ENCODE data around the gene UBXN6. TPM values are rescaled to one million over a fixed set of nuclear protein-coding genes. Genes with fewer than 3 reads are reported as not detected.

UBXN6 gene
- total RNA-seq, 1 donor from 2014 or later = 49.5 TPM

DNA sequence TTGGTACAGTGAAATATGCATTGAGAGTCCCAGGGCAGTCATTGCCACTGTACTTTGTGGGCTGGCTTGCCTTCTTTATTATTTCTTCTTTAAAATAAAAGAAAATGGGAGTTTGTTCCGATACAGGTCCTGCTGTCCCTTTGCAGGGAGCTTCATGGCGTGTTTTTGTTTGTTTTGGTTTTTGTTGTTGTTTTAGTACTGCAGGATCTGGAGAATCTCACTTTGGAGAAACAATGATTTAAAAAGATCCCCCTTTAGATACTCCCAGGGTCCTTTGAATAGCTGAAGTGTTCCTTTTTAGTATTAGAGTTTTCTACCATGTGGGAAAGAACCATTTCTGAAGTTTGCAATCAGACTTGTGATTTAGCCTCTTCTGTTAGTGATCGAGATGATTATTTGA, 44.0 kb downstream of the UBXN6 start:
- H3K27me3 Mint-ChIP-seq (ENCODE audit: insufficient read depth) = no peaks in the 10 kb centered on the region
- no peaks in the 10 kb centered on the region for H3K9me3 Mint-ChIP-seq
- H3K4me3 Mint-ChIP-seq = no peak overlapping the region
- DNase-seq (ENCODE audit: low spot score) = no peak
- H3K36me3 Mint-ChIP-seq (ENCODE audit: low read depth) = peaks cover 30% of the 10 kb centered on the region
- H3K4me1 Mint-ChIP-seq (ENCODE audit: low read depth) = no peaks in the 10 kb centered on the region
- intact Hi-C loops (cut with micrococcal nuclease) = no loop called here
- no peak overlapping the region for H3K27ac Mint-ChIP-seq

GRCh38 chr19:4409123-4409933, 48.3 kb downstream of the UBXN6 start:
- H3K9me3 Mint-ChIP-seq = no peaks in the 10 kb centered on the region
- H3K4me3 Mint-ChIP-seq = no peak overlapping the region
- H3K27me3 Mint-ChIP-seq (ENCODE audit: insufficient read depth) = no peaks in the 10 kb centered on the region
- H3K36me3 Mint-ChIP-seq (ENCODE audit: low read depth) = peaks cover 32% of the 10 kb centered on the region
- peaks cover 19% of the 10 kb centered on the region for H3K4me1 Mint-ChIP-seq (ENCODE audit: low read depth)
- no peak overlapping the region for H3K27ac Mint-ChIP-seq
- intact Hi-C loops (cut with micrococcal nuclease) = loop anchor here (10.0 kb wide), 1 partner anchor 1225 kb away; the partner anchor contains the start of gene NCLN
- no peak for DNase-seq (ENCODE audit: low spot score)

GRCh38 chr19:4406626-4407025, 51.0 kb downstream of the UBXN6 start:
- Mint-ChIP-seq H3K9me3 (no peaks in the 10 kb centered on the region), H3K27ac (no peak overlapping the region), H3K36me3 (ENCODE audit: low read depth) (peaks cover 25% of the 10 kb centered on the region), H3K4me3 (no peak overlapping the region), H3K27me3 (ENCODE audit: insufficient read depth) (no peaks in the 10 kb centered on the region), H3K4me1 (ENCODE audit: low read depth) (peaks cover 39% of the 10 kb centered on the region)
- DNase-seq (ENCODE audit: low spot score) = no peak
- intact Hi-C loops (cut with micrococcal nuclease) = loop anchor here (10.0 kb wide), 1 partner anchor 1222 kb away; the partner anchor contains the start of gene NCLN

- H3K27ac Mint-ChIP-seq = no peak overlapping the region
- H3K9me3 Mint-ChIP-seq = no peaks in the 10 kb centered on the region
- no peak for DNase-seq (ENCODE audit: low spot score)
- H3K4me3 Mint-ChIP-seq = no peak overlapping the region
- intact Hi-C loops (cut with micrococcal nuclease) = loop anchor here (10.0 kb wide), 1 partner anchor 1221 kb away; the partner anchor contains the start of gene NCLN
- no peaks in the 10 kb centered on the region for H3K27me3 Mint-ChIP-seq (ENCODE audit: insufficient read depth)
- peaks cover 46% of the 10 kb centered on the region for H3K4me1 Mint-ChIP-seq (ENCODE audit: low read depth)
- H3K36me3 Mint-ChIP-seq (ENCODE audit: low read depth) = peaks cover 25% of the 10 kb centered on the region
Measured at GRCh38 chr19:4405977-4406376, 51.6 kb downstream of the UBXN6 start.

- DNase-seq (ENCODE audit: low spot score) = no peak
- intact Hi-C loops (cut with micrococcal nuclease) = loop anchor here (2.0 to 10.0 kb wide), 3 partner anchors 336 to 1218 kb away; partner anchors contain the start of genes FZR1, NCLN and ZBTB7A
- H3K27ac Mint-ChIP-seq = peak overlapping the region; percentile 79
- peaks cover 18% of the 10 kb centered on the region for H3K36me3 Mint-ChIP-seq (ENCODE audit: low read depth)
- peak overlapping the region; percentile 96 for H3K4me3 Mint-ChIP-seq
- H3K4me1 Mint-ChIP-seq (ENCODE audit: low read depth) = peaks cover 62% of the 10 kb centered on the region
- no peaks in the 10 kb centered on the region for H3K9me3 Mint-ChIP-seq
- peaks cover 3% of the 10 kb centered on the region for H3K27me3 Mint-ChIP-seq (ENCODE audit: insufficient read depth)
Measured at GRCh38 chr19:4403005-4403761, 54.4 kb downstream of the UBXN6 start.

DNA sequence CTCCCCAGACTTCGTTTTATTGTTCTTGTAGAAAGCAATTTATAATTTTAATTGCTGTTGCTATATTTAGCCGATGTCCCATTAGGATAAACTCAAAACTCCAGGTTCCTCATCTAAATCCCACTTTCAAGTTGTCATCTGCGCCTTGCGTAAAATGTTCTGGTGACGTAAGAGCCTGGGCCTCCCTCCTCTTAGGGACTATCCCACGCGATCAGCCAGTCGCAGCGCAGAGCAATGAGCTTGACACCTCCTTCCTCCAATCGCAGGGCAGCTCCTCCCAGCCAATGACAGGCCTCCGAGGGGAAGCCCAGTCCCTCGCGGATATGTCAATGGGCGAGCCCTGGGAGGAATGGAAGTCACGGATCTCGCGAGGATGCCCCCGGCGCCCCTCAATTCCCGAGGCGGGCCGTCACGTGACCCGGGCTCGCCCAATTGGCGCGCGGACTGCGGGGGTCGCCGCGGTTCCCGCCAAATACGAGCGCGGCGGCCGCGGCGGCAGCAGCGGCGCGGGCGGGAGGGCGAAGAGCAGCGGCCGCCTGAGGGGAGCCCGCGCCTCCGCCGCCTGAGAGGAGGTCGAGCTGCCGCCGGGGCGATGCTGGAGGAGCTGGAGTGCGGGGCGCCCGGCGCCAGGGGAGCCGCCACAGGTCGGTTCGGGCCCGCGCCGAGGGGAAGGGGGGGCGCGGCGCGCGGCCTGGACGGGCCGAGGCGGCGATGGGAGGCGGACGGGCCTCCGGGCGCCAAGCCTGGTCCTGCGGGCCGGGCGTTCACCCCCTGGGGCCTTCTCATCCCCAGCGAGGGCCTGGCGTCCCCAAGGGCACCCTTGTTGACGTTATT, 55.2 kb downstream of the UBXN6 start, which contains the start of gene CHAF1A:
Gene CHAF1A (plus strand): TSS at position 470 of the 834 bp plus-strand sequence. CDS start 123 bp downstream, at position 593.
- H3K4me1 Mint-ChIP-seq (ENCODE audit: low read depth) = peaks cover 67% of the 10 kb centered on the region
- intact Hi-C loops (cut with micrococcal nuclease) = loop anchor here (1.0 to 10.0 kb wide), 8 partner anchors 55 to 1218 kb away; partner anchors contain the start of genes FZR1, HDGFL2, NCLN and TNFAIP8L1
- DNase-seq (ENCODE audit: low spot score) = peak; percentile 99
- H3K36me3 Mint-ChIP-seq (ENCODE audit: low read depth) = peaks cover 22% of the 10 kb centered on the region
- H3K4me3 Mint-ChIP-seq = peak within 1 kb of the TSS; percentile 96
- H3K27ac Mint-ChIP-seq = peak within 1 kb of the TSS; percentile 94
- no peaks in the 10 kb centered on the region for H3K9me3 Mint-ChIP-seq
- H3K27me3 Mint-ChIP-seq (ENCODE audit: insufficient read depth) = peaks cover 3% of the 10 kb centered on the region

GRCh38 chr19:4401769-4402170, 55.8 kb downstream of the UBXN6 start:
- no peak for DNase-seq (ENCODE audit: low spot score)
- peaks cover 74% of the 10 kb centered on the region for H3K4me1 Mint-ChIP-seq (ENCODE audit: low read depth)
- H3K27ac Mint-ChIP-seq = peak overlapping the region; percentile 94
- H3K36me3 Mint-ChIP-seq (ENCODE audit: low read depth) = peaks cover 24% of the 10 kb centered on the region
- no peaks in the 10 kb centered on the region for H3K9me3 Mint-ChIP-seq
- peak overlapping the region; percentile 96 for H3K4me3 Mint-ChIP-seq
- H3K27me3 Mint-ChIP-seq (ENCODE audit: insufficient read depth) = peaks cover 3% of the 10 kb centered on the region
- intact Hi-C loops (cut with micrococcal nuclease) = loop anchor here (1.0 to 10.0 kb wide), 8 partner anchors 56 to 1217 kb away; partner anchors contain the start of genes FZR1, HDGFL2, NCLN and TNFAIP8L1

- peak; percentile 88 for DNase-seq (ENCODE audit: low spot score)
- Mint-ChIP-seq H3K27me3 (ENCODE audit: insufficient read depth) (peaks cover 3% of the 10 kb centered on the region), H3K27ac (peak within 1 kb of the TSS; percentile 94), H3K36me3 (ENCODE audit: low read depth) (peaks cover 28% of the 10 kb centered on the region), H3K9me3 (no peaks in the 10 kb centered on the region), H3K4me3 (peak within 1 kb of the TSS; percentile 96), H3K4me1 (ENCODE audit: low read depth) (peaks cover 71% of the 10 kb centered on the region)
- intact Hi-C loops (cut with micrococcal nuclease) = loop anchor here (1.0 to 10.0 kb wide), 6 partner anchors 21 to 1216 kb away; partner anchors contain the start of genes MPND, NCLN and ZBTB7A
Measured at GRCh38 chr19:4400135-4400936, 57.3 kb downstream of the UBXN6 start, which contains the start of gene SH3GL1. Gene SH3GL1, minus strand, starts transcription at chr19:4400547. Its CDS starts 179 bp downstream, at chr19:4400368.

DNA sequence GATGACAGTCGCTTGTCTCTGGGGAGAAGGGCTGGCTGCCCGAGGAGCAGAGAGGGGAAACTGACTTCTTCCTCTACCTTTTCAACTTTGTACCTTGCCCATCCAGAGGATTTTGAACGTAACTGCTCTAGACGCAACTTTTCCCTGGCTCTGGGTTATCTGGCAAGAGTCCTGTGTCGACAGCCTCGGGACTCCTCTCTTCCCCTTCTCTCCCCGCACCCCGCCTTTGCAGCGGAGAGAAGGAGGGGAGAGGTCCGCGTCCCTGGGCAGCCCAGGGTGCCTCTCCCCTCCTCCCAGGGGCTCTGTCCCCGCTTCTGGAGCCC, 57.8 kb downstream of the UBXN6 start:
- Mint-ChIP-seq H3K27me3 (ENCODE audit: insufficient read depth) (peaks cover 3% of the 10 kb centered on the region), H3K27ac (peak overlapping the region; percentile 94), H3K4me3 (peak overlapping the region; percentile 96), H3K9me3 (no peaks in the 10 kb centered on the region), H3K36me3 (ENCODE audit: low read depth) (peaks cover 31% of the 10 kb centered on the region), H3K4me1 (ENCODE audit: low read depth) (peaks cover 72% of the 10 kb centered on the region)
- intact Hi-C loops (cut with micrococcal nuclease) = loop anchor here (1.0 to 10.0 kb wide), 7 partner anchors 20 to 1215 kb away; partner anchors contain the start of genes EBI3, MPND, NCLN and ZBTB7A
- DNase-seq (ENCODE audit: low spot score) = no peak

GRCh38 chr19:4396949-4397783, 60.4 kb downstream of the UBXN6 start:
- peaks cover 35% of the 10 kb centered on the region for H3K36me3 Mint-ChIP-seq (ENCODE audit: low read depth)
- peak overlapping the region; percentile 24 for H3K4me3 Mint-ChIP-seq
- H3K27ac Mint-ChIP-seq = no peak overlapping the region
- H3K4me1 Mint-ChIP-seq (ENCODE audit: low read depth) = peaks cover 63% of the 10 kb centered on the region
- no peaks in the 10 kb centered on the region for H3K9me3 Mint-ChIP-seq
- no peak for DNase-seq (ENCODE audit: low spot score)
- peaks cover 3% of the 10 kb centered on the region for H3K27me3 Mint-ChIP-seq (ENCODE audit: insufficient read depth)
- intact Hi-C loops (cut with micrococcal nuclease) = no loop called here
